ENCODE results near the gene NFATC2. TPM values are rescaled to one million over a fixed set of nuclear protein-coding genes. Genes with fewer than 3 reads are reported as not detected.

Gene NFATC2
- total RNA-seq, 1 donor from 2014 or later, result 3.9 TPM

GRCh38 chr20:51500936-51501335, 41.6 kb downstream of the NFATC2 start:
- Histone ChIP-seq H3K9ac (ENCODE audit: low read length) (no peak overlapping the region), H3K4me3 (ENCODE audit: insufficient read depth, low read depth, low read length) (no peak overlapping the region), H3K27ac (ENCODE audit: low read depth, low read length) (no peak overlapping the region), H3K79me2 (ENCODE audit: insufficient read depth, low read length) (no peaks in the 10 kb centered on the region), H3K27me3 (ENCODE audit: insufficient read depth, low read length) (no peaks in the 10 kb centered on the region), H3K9me3 (ENCODE audit: insufficient read depth, low read depth, low read length) (no peaks in the 10 kb centered on the region), H3K4me2 (ENCODE audit: low read length) (no peak overlapping the region), H3K36me3 (ENCODE audit: insufficient read depth, low read length) (no peaks in the 10 kb centered on the region), H2AFZ (ENCODE audit: low read depth, low read length) (no peak overlapping the region), H3K4me1 (ENCODE audit: insufficient read depth, low read length) (peaks cover 10% of the 10 kb centered on the region), H4K20me1 (ENCODE audit: insufficient read depth, low read length) (peaks cover 8% of the 10 kb centered on the region)
- H3K27me3 Mint-ChIP-seq (ENCODE audit: low read depth, unreplicated experiment), result peaks cover 2% of the 10 kb centered on the region
- H3K4me1 Mint-ChIP-seq (ENCODE audit: low read depth, unreplicated experiment), result peaks cover 12% of the 10 kb centered on the region
- H3K27ac Mint-ChIP-seq (ENCODE audit: unreplicated experiment), result no peak overlapping the region
- no peak for TF ChIP-seq EZH2 (IDR thresholded peaks at IDR 0.05; ENCODE audit: insufficient read depth, low read length)
- no peak for TF ChIP-seq CTCF (IDR thresholded peaks at IDR 0.05; ENCODE audit: insufficient read depth, low read depth, low read length)
- peaks cover 2% of the 10 kb centered on the region for H3K9me3 Mint-ChIP-seq (ENCODE audit: unreplicated experiment)
- FAIRE-seq (no peak), DNase-seq (ENCODE audit: low read depth) (no peak)
- H3K4me3 Mint-ChIP-seq (ENCODE audit: unreplicated experiment), result no peak overlapping the region
- no peaks in the 10 kb centered on the region for H3K36me3 Mint-ChIP-seq (ENCODE audit: low read depth, unreplicated experiment)

GRCh38 chr20:51500311-51500710, 42.2 kb downstream of the NFATC2 start:
- no peak for TF ChIP-seq CTCF (IDR thresholded peaks at IDR 0.05; ENCODE audit: insufficient read depth, low read depth, low read length)
- TF ChIP-seq EZH2 (IDR thresholded peaks at IDR 0.05; ENCODE audit: insufficient read depth, low read length), result no peak
- no peak overlapping the region for H3K4me3 Mint-ChIP-seq (ENCODE audit: unreplicated experiment)
- peaks cover 10% of the 10 kb centered on the region for H3K4me1 ChIP-seq (ENCODE audit: insufficient read depth, low read length)
- FAIRE-seq (no peak), DNase-seq (ENCODE audit: low read depth) (peak; percentile 31)
- no peak overlapping the region for H3K27ac ChIP-seq (ENCODE audit: low read depth, low read length)
- H3K36me3 ChIP-seq (ENCODE audit: insufficient read depth, low read length), result no peaks in the 10 kb centered on the region
- H3K9me3 Mint-ChIP-seq (ENCODE audit: unreplicated experiment), result peaks cover 2% of the 10 kb centered on the region
- no peaks in the 10 kb centered on the region for H3K27me3 ChIP-seq (ENCODE audit: insufficient read depth, low read length)
- H4K20me1 ChIP-seq (ENCODE audit: insufficient read depth, low read length), result peaks cover 8% of the 10 kb centered on the region
- no peak overlapping the region for H3K9ac ChIP-seq (ENCODE audit: low read length)
- no peaks in the 10 kb centered on the region for H3K79me2 ChIP-seq (ENCODE audit: insufficient read depth, low read length)
- H3K36me3 Mint-ChIP-seq (ENCODE audit: low read depth, unreplicated experiment), result no peaks in the 10 kb centered on the region
- H3K4me1 Mint-ChIP-seq (ENCODE audit: low read depth, unreplicated experiment), result peaks cover 12% of the 10 kb centered on the region
- H3K4me2 ChIP-seq (ENCODE audit: low read length), result no peak overlapping the region
- no peak overlapping the region for H3K4me3 ChIP-seq (ENCODE audit: insufficient read depth, low read depth, low read length)
- H3K27ac Mint-ChIP-seq (ENCODE audit: unreplicated experiment), result no peak overlapping the region
- no peak overlapping the region for H2AFZ ChIP-seq (ENCODE audit: low read depth, low read length)
- peaks cover 2% of the 10 kb centered on the region for H3K27me3 Mint-ChIP-seq (ENCODE audit: low read depth, unreplicated experiment)
- no peaks in the 10 kb centered on the region for H3K9me3 ChIP-seq (ENCODE audit: insufficient read depth, low read depth, low read length)

- no peaks in the 10 kb centered on the region for H3K27me3 ChIP-seq (ENCODE audit: insufficient read depth, low read length)
- no peak overlapping the region for H3K4me3 Mint-ChIP-seq (ENCODE audit: unreplicated experiment)
- H3K4me1 ChIP-seq (ENCODE audit: insufficient read depth, low read length), result peaks cover 10% of the 10 kb centered on the region
- H3K79me2 ChIP-seq (ENCODE audit: insufficient read depth, low read length), result no peaks in the 10 kb centered on the region
- peaks cover 12% of the 10 kb centered on the region for H3K4me1 Mint-ChIP-seq (ENCODE audit: low read depth, unreplicated experiment)
- TF ChIP-seq CTCF (IDR thresholded peaks at IDR 0.05; ENCODE audit: insufficient read depth, low read depth, low read length) (no peak), EZH2 (IDR thresholded peaks at IDR 0.05; ENCODE audit: insufficient read depth, low read length) (no peak)
- no peaks in the 10 kb centered on the region for H3K36me3 Mint-ChIP-seq (ENCODE audit: low read depth, unreplicated experiment)
- no peak overlapping the region for H3K4me2 ChIP-seq (ENCODE audit: low read length)
- no peak overlapping the region for H3K27ac ChIP-seq (ENCODE audit: low read depth, low read length)
- no peak overlapping the region for H2AFZ ChIP-seq (ENCODE audit: low read depth, low read length)
- DNase-seq (ENCODE audit: low read depth), result no peak
- H3K27me3 Mint-ChIP-seq (ENCODE audit: low read depth, unreplicated experiment), result peaks cover 2% of the 10 kb centered on the region
- H3K9ac ChIP-seq (ENCODE audit: low read length), result no peak overlapping the region
- H3K9me3 Mint-ChIP-seq (ENCODE audit: unreplicated experiment), result peaks cover 2% of the 10 kb centered on the region
- peaks cover 8% of the 10 kb centered on the region for H4K20me1 ChIP-seq (ENCODE audit: insufficient read depth, low read length)
- H3K9me3 ChIP-seq (ENCODE audit: insufficient read depth, low read depth, low read length), result no peaks in the 10 kb centered on the region
- no peaks in the 10 kb centered on the region for H3K36me3 ChIP-seq (ENCODE audit: insufficient read depth, low read length)
- no peak overlapping the region for H3K4me3 ChIP-seq (ENCODE audit: insufficient read depth, low read depth, low read length)
- FAIRE-seq, result no peak
- H3K27ac Mint-ChIP-seq (ENCODE audit: unreplicated experiment), result no peak overlapping the region
Observed at GRCh38 chr20:51498765-51499540, 43.6 kb downstream of the NFATC2 start.

Data from astrocyte (in vitro differentiated cells and primary cell).